ENCODE measurements around the gene GM2A.

- TF ChIP-seq CTCF (IDR thresholded peaks at IDR 0.05; ENCODE audit: insufficient read depth, low read length, poor library complexity, severe bottlenecking) (no peak), EZH2phosphoT487 (conservative IDR thresholded peaks at IDR 0.05; ENCODE audit: low read length) (no peak)
These were observed 30.8 kb upstream of the GM2A start for GRCh38 chr5:151222054-151222789.
